ENCODE data around the gene ACOT13. TPM values are rescaled to one million over a fixed set of nuclear protein-coding genes. Genes with fewer than 3 reads are reported as not detected.
A peak's percentile ranks its signal among the peaks of the same experiment; 100 is the strongest.

Gene ACOT13
- total and polyA plus RNA-seq, 2 of the 8 experiments (the other 6 are each of a cell fraction or from before 2014, with no cell fraction given): 27.6 to 40.6 TPM

GRCh38 chr6:24720131-24720603, 53.3 kb downstream of the ACOT13 start:
- Histone ChIP-seq H3K4me2 (ENCODE audit: insufficient read depth in 1 of 2, low read depth in 2 of 2, low read length in 2 of 2) (peak overlapping the region; percentile 55 to 96), H3K23me2 (ENCODE audit: low read depth, low read length) (peaks cover 5% of the 10 kb centered on the region; the same call in 1 of the 2 replicates)
- DNase-seq (ENCODE audit: low read depth in 1 of 2, low spot score in 2 of 2): no peak
- no peak for TF ChIP-seq TAF1 (IDR thresholded peaks at IDR 0.05; ENCODE audit: low read depth, low read length)
- no peak for TF ChIP-seq RAD21 (IDR thresholded peaks at IDR 0.05 in 1 of 2, conservative IDR thresholded peaks at IDR 0.05 in 1 of 2; ENCODE audit: low read depth in 2 of 2, low read length in 2 of 2)
- no peak for TF ChIP-seq CHD2 (IDR thresholded peaks at IDR 0.05; ENCODE audit: low read length)
- no peak for TF ChIP-seq CBX5 (IDR thresholded peaks at IDR 0.05; ENCODE audit: low read depth, low read length)
- TF ChIP-seq, protein P1, sequence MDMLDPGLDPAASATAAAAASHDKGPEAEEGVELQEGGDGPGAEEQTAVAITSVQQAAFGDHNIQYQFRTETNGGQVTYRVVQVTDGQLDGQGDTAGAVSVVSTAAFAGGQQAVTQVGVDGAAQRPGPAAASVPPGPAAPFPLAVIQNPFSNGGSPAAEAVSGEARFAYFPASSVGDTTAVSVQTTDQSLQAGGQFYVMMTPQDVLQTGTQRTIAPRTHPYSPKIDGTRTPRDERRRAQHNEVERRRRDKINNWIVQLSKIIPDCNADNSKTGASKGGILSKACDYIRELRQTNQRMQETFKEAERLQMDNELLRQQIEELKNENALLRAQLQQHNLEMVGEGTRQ (IDR thresholded peaks at IDR 0.05; ENCODE audit: low read length): no peak
- no peak for TF ChIP-seq SP2 (IDR thresholded peaks at IDR 0.05; ENCODE audit: low read length)
- TF ChIP-seq GABPA (IDR thresholded peaks at IDR 0.05; ENCODE audit: borderline replicate concordance, insufficient read depth, low read length): no peak
- TF ChIP-seq SAP30 (IDR thresholded peaks at IDR 0.05; ENCODE audit: insufficient read depth, insufficient replicate concordance, low read length): no peak
- TF ChIP-seq RBBP5 (IDR thresholded peaks at IDR 0.05; ENCODE audit: borderline replicate concordance, low read depth, low read length): no peak
- TF ChIP-seq CBX8 (IDR thresholded peaks at IDR 0.05; ENCODE audit: borderline replicate concordance, low read depth, low read length): no peak
- no peak for TF ChIP-seq SRF (IDR thresholded peaks at IDR 0.05; ENCODE audit: low read depth, low read length)

More at GRCh38 chr6:24720131-24720603, 53.3 kb downstream of the ACOT13 start:
- no peak overlapping the region for H3K14ac ChIP-seq (ENCODE audit: insufficient read length)
- peak overlapping the region; percentile 98 for H4K8ac ChIP-seq (ENCODE audit: extremely low read depth, insufficient read depth, low read length)
- H3K18ac ChIP-seq (ENCODE audit: extremely low read depth, low read length): peak overlapping the region; percentile 62; the same call in 1 of the 2 replicates
- peak overlapping the region; percentile 89 for H3K27ac ChIP-seq (ENCODE audit: low read depth, low read length)
- peak overlapping the region; percentile 92 to 95 (median 92) for H3K4me3 ChIP-seq (ENCODE audit: extremely low read depth in 1 of 4, insufficient read depth in 2 of 4, low read depth in 3 of 4, low read length in 4 of 4)
- no peak overlapping the region for H2BK12ac ChIP-seq (ENCODE audit: low read depth, low read length)
- peaks cover 14 to 15% of the 10 kb centered on the region in 2 experiments for H4K20me1 ChIP-seq (replicated peaks in 1 of 2; ENCODE audit: control insufficient read depth in 1 of 2, insufficient read depth in 2 of 2, low read length in 2 of 2)
- no peak overlapping the region for H4K91ac ChIP-seq (replicated peaks; ENCODE audit: insufficient read length, low read length)
- peak overlapping the region; percentile 94 to 100 (median 98) for H3K9ac ChIP-seq (replicated peaks in 1 of 4; ENCODE audit: extremely low read depth in 1 of 4, low read depth in 3 of 4, low read length in 3 of 4)
- peak overlapping the region; percentile 7 for H4K5ac ChIP-seq (ENCODE audit: insufficient read length, low read depth, low read length)
- ChIA-PET CTCF (ENCODE audit: partially characterized antibody) (interaction anchor here (0.8 kb wide), 1 partner anchor 261 kb away, joined by 3 read pairs; no protein-coding TSS in a partner anchor), POLR2A (ENCODE audit: partially characterized antibody) (interaction anchor here (0.6 to 3.7 kb wide), 5 partner anchors 9 to 139 kb away, joined by 3 to 31 read pairs (median 5); no protein-coding TSS in a partner anchor)
- peaks cover 0 to 3% (median 0%) of the 10 kb centered on the region in 4 experiments; a peak in 1 of 7 replicates for H3K4me1 ChIP-seq (replicated peaks in 1 of 4; ENCODE audit: control insufficient read depth in 3 of 4, insufficient read depth in 4 of 4, low read length in 3 of 4)
- H3K27me3 ChIP-seq (replicated peaks in 1 of 4; ENCODE audit: control insufficient read depth in 3 of 4, extremely low read depth in 1 of 4, insufficient read depth in 3 of 4, low read length in 3 of 4): no peaks in the 10 kb centered on the region
- H3K79me2 ChIP-seq (ENCODE audit: control insufficient read depth in 1 of 2, insufficient read depth in 2 of 2, low read length in 2 of 2): peaks cover 20 to 54% of the 10 kb centered on the region in 2 experiments
- H3K56ac ChIP-seq (replicated peaks; ENCODE audit: insufficient read length, low read depth, low read length): peak overlapping the region; percentile 88
- H3K9me3 ChIP-seq (ENCODE audit: insufficient read depth in 2 of 2, low read depth in 1 of 2, low read length in 1 of 2): no peaks in the 10 kb centered on the region
- peaks cover 3 to 29% (median 10%) of the 10 kb centered on the region in 4 experiments; a peak in 7 of 8 replicates for H3K36me3 ChIP-seq (ENCODE audit: control insufficient read depth in 2 of 4, insufficient read depth in 4 of 4, low read length in 3 of 4)
- H2BK120ac ChIP-seq (replicated peaks; ENCODE audit: low read depth, low read length): no peak overlapping the region
- no peaks in the 10 kb centered on the region for H3K79me1 ChIP-seq (ENCODE audit: low read depth, low read length)
- H3K4ac ChIP-seq (replicated peaks; ENCODE audit: insufficient read length, low read depth, low read length): no peak overlapping the region
- H2AK5ac ChIP-seq (ENCODE audit: low read depth, low read length): peak overlapping the region; percentile 75; the same call in 1 of the 2 replicates
- 2% methylated on average over 31 of the region's 39 CpGs; no CpG with 5 or more reads in 1 of the 2 experiments for WGBS, 2 experiments (ENCODE audit: extremely low coverage in 1 of 2, insufficient coverage in 1 of 2, insufficient read length in 1 of 2, insufficient replicate concordance in 2 of 2, low coverage in 1 of 2, low lambda C conversion rate in 2 of 2, missing lambda C conversion rate in 1 of 2)
- H3K23ac ChIP-seq (ENCODE audit: insufficient read length): no peak overlapping the region
- no peak overlapping the region for H2BK15ac ChIP-seq (ENCODE audit: low read length)
- peak overlapping the region; percentile 73 for H2BK5ac ChIP-seq (ENCODE audit: low read depth, low read length)
- no peak overlapping the region for H2AFZ ChIP-seq (ENCODE audit: low read length)
- FAIRE-seq: no peak
- no peak overlapping the region for H2BK20ac ChIP-seq (ENCODE audit: low read length)
